HK-2 (cell line): ENCODE data around the gene DGCR8.

Source experiments
- DNase-seq: peaks from one replicate; pipeline ENCODE4 v3.0.0-alpha.2; 2018; ENCODE audit not compliant: unreplicated experiment

Gene DGCR8

GRCh38 chr22:20052309-20053259 lies 27.5 kb upstream of the DGCR8 start:
- no peak for DNase-seq

GRCh38 chr22:20053407-20054033 lies 26.5 kb upstream of the DGCR8 start:
- no peak for DNase-seq

GRCh38 chr22:20054034-20054427 lies 26.0 kb upstream of the DGCR8 start:
- no peak for DNase-seq

GRCh38 chr22:20054485-20054884 lies 25.6 kb upstream of the DGCR8 start:
- DNase-seq: no peak

GRCh38 chr22:20055144-20055543 lies 24.9 kb upstream of the DGCR8 start:
- DNase-seq: no peak

GRCh38 chr22:20055654-20056053 lies 24.4 kb upstream of the DGCR8 start:
- no peak for DNase-seq

- no peak for DNase-seq
Observed at GRCh38 chr22:20056161-20056560, 23.9 kb upstream of the DGCR8 start.

GRCh38 chr22:20056696-20057386 lies 23.2 kb upstream of the DGCR8 start:
- DNase-seq: no peak

GRCh38 chr22:20057596-20058268 lies 22.3 kb upstream of the DGCR8 start:
- no peak for DNase-seq

GRCh38 chr22:20058989-20059770 lies 20.9 kb upstream of the DGCR8 start:
- DNase-seq: no peak

GRCh38 chr22:20060700-20061480 lies 19.2 kb upstream of the DGCR8 start:
- DNase-seq: no peak

- peak; percentile 30 for DNase-seq
Observed at GRCh38 chr22:20061481-20061861, 18.6 kb upstream of the DGCR8 start.

- no peak for DNase-seq
Observed at GRCh38 chr22:20062043-20062765, 17.8 kb upstream of the DGCR8 start.

- peak; percentile 58 for DNase-seq
Observed at GRCh38 chr22:20062766-20063083, 17.3 kb upstream of the DGCR8 start.

GRCh38 chr22:20063271-20064139 lies 16.5 kb upstream of the DGCR8 start:
- no peak for DNase-seq

- DNase-seq: no peak
Observed at GRCh38 chr22:20064140-20064480, 15.9 kb upstream of the DGCR8 start.

GRCh38 chr22:20064545-20065262 lies 15.3 kb upstream of the DGCR8 start:
- no peak for DNase-seq

- DNase-seq: no peak
Observed at GRCh38 chr22:20065896-20066616, 14.0 kb upstream of the DGCR8 start.
